ENCODE data around the gene RPS2. TPM values are rescaled to one million over a fixed set of nuclear protein-coding genes. Genes with fewer than 3 reads are reported as not detected.

The RPS2 gene
- total RNA-seq, 1 donor from 2014 or later: 3,223 TPM

GRCh38 chr16:1929578-1930337 is 34.9 kb downstream of the RPS2 start:
- DNase-seq (ENCODE audit: low spot score): peak; percentile 99
- Mint-ChIP-seq H3K36me3 (ENCODE audit: low read depth, unreplicated experiment) (no peaks in the 10 kb centered on the region), H3K4me1 (ENCODE audit: unreplicated experiment) (no peaks in the 10 kb centered on the region), H3K4me3 (ENCODE audit: unreplicated experiment) (no peak overlapping the region), H3K27ac (ENCODE audit: unreplicated experiment) (no peak overlapping the region), H3K27me3 (ENCODE audit: unreplicated experiment) (peaks cover 8% of the 10 kb centered on the region), H3K9me3 (ENCODE audit: unreplicated experiment) (no peaks in the 10 kb centered on the region)
- TF ChIP-seq, protein P1, sequence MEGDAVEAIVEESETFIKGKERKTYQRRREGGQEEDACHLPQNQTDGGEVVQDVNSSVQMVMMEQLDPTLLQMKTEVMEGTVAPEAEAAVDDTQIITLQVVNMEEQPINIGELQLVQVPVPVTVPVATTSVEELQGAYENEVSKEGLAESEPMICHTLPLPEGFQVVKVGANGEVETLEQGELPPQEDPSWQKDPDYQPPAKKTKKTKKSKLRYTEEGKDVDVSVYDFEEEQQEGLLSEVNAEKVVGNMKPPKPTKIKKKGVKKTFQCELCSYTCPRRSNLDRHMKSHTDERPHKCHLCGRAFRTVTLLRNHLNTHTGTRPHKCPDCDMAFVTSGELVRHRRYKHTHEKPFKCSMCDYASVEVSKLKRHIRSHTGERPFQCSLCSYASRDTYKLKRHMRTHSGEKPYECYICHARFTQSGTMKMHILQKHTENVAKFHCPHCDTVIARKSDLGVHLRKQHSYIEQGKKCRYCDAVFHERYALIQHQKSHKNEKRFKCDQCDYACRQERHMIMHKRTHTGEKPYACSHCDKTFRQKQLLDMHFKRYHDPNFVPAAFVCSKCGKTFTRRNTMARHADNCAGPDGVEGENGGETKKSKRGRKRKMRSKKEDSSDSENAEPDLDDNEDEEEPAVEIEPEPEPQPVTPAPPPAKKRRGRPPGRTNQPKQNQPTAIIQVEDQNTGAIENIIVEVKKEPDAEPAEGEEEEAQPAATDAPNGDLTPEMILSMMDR (IDR thresholded peaks at IDR 0.05; ENCODE audit: unreplicated experiment): peak; percentile 99

GRCh38 chr16:1929105-1929504 is 35.5 kb downstream of the RPS2 start:
- Mint-ChIP-seq H3K27me3 (ENCODE audit: unreplicated experiment) (peaks cover 8% of the 10 kb centered on the region), H3K9me3 (ENCODE audit: unreplicated experiment) (no peaks in the 10 kb centered on the region), H3K4me1 (ENCODE audit: unreplicated experiment) (no peaks in the 10 kb centered on the region), H3K27ac (ENCODE audit: unreplicated experiment) (no peak overlapping the region), H3K4me3 (ENCODE audit: unreplicated experiment) (peak overlapping the region; percentile 85), H3K36me3 (ENCODE audit: low read depth, unreplicated experiment) (no peaks in the 10 kb centered on the region)
- DNase-seq (ENCODE audit: low spot score): no peak
- TF ChIP-seq, protein P1 (IDR thresholded peaks at IDR 0.05; ENCODE audit: unreplicated experiment): no peak

- H3K4me3 Mint-ChIP-seq (ENCODE audit: unreplicated experiment): no peak overlapping the region
- no peak overlapping the region for H3K27ac Mint-ChIP-seq (ENCODE audit: unreplicated experiment)
- no peak for DNase-seq (ENCODE audit: low spot score)
- H3K9me3 Mint-ChIP-seq (ENCODE audit: unreplicated experiment): no peaks in the 10 kb centered on the region
- H3K27me3 Mint-ChIP-seq (ENCODE audit: unreplicated experiment): peaks cover 13% of the 10 kb centered on the region
- peaks cover under 1% of the 10 kb centered on the region for H3K4me1 Mint-ChIP-seq (ENCODE audit: unreplicated experiment)
- peaks cover 2% of the 10 kb centered on the region for H3K36me3 Mint-ChIP-seq (ENCODE audit: low read depth, unreplicated experiment)
- TF ChIP-seq, protein P1 (IDR thresholded peaks at IDR 0.05; ENCODE audit: unreplicated experiment): no peak
Observed at GRCh38 chr16:1926271-1926670, 38.4 kb downstream of the RPS2 start.

GRCh38 chr16:1924095-1924494 is 40.5 kb downstream of the RPS2 start:
- H3K4me3 Mint-ChIP-seq (ENCODE audit: unreplicated experiment): no peak overlapping the region
- H3K9me3 Mint-ChIP-seq (ENCODE audit: unreplicated experiment): no peaks in the 10 kb centered on the region
- H3K27ac Mint-ChIP-seq (ENCODE audit: unreplicated experiment): no peak overlapping the region
- no peak for DNase-seq (ENCODE audit: low spot score)
- H3K4me1 Mint-ChIP-seq (ENCODE audit: unreplicated experiment): peaks cover 7% of the 10 kb centered on the region
- peaks cover 23% of the 10 kb centered on the region for H3K27me3 Mint-ChIP-seq (ENCODE audit: unreplicated experiment)
- TF ChIP-seq, protein P1 (IDR thresholded peaks at IDR 0.05; ENCODE audit: unreplicated experiment): no peak
- peaks cover 5% of the 10 kb centered on the region for H3K36me3 Mint-ChIP-seq (ENCODE audit: low read depth, unreplicated experiment)

- DNase-seq (ENCODE audit: low spot score): no peak
- Mint-ChIP-seq H3K27ac (ENCODE audit: unreplicated experiment) (no peak overlapping the region), H3K4me1 (ENCODE audit: unreplicated experiment) (peaks cover 7% of the 10 kb centered on the region), H3K9me3 (ENCODE audit: unreplicated experiment) (no peaks in the 10 kb centered on the region), H3K4me3 (ENCODE audit: unreplicated experiment) (no peak overlapping the region), H3K36me3 (ENCODE audit: low read depth, unreplicated experiment) (peaks cover 5% of the 10 kb centered on the region), H3K27me3 (ENCODE audit: unreplicated experiment) (peaks cover 25% of the 10 kb centered on the region)
- TF ChIP-seq, protein P1 (IDR thresholded peaks at IDR 0.05; ENCODE audit: unreplicated experiment): peak; percentile 24
Observed at GRCh38 chr16:1923299-1924034, 41.2 kb downstream of the RPS2 start.

Data from endothelial cell (in vitro differentiated cells).